Loucy (cell line): ENCODE results near the gene ANGPT4.

Experiments
- H2AFZ ChIP-seq: fragments of 200-600 bp; sonication (generic); 2 replicates; pipeline ENCODE4 v1.6.0; 2016; ENCODE audit warnings: antibody characterized with exemption, mild to moderate bottlenecking, low read length, moderate library complexity
- H3F3A ChIP-seq: fragments of 200-600 bp; 2 replicates; pipeline ENCODE4 v1.6.0; 2016; ENCODE audit warnings: antibody characterized with exemption, low read depth, mild to moderate bottlenecking
- H3K27me3 ChIP-seq: fragments of 200-600 bp; sonication (generic); 2 replicates; pipeline ENCODE4 v1.6.1; 2014; ENCODE audit warnings: low read length, mild to moderate bottlenecking; ENCODE audit not compliant: insufficient read depth, poor library complexity, severe bottlenecking
- H3K36me3 ChIP-seq: fragments of 200-600 bp; sonication (generic); 2 replicates; pipeline ENCODE4 v1.6.1; 2016; ENCODE audit warnings: low read length; ENCODE audit not compliant: insufficient read depth
- H3K4me1 ChIP-seq: fragments of 200-600 bp; sonication (generic); 2 replicates; pipeline ENCODE4 v1.5.1; 2014; ENCODE audit warnings: low read length, mild to moderate bottlenecking; ENCODE audit not compliant: insufficient read depth, poor library complexity, severe bottlenecking
- H3K4me2 ChIP-seq: fragments of 200-600 bp; sonication (generic); 2 replicates; pipeline ENCODE4 v1.6.0; 2014; ENCODE audit warnings: antibody characterized with exemption, low read length, low read depth, mild to moderate bottlenecking; ENCODE audit not compliant: poor library complexity, severe bottlenecking
- H3K4me3 ChIP-seq: fragments of 200-600 bp; sonication (generic); 2 replicates; pipeline ENCODE4 v1.5.1; 2014; ENCODE audit warnings: low read length, mild to moderate bottlenecking, mixed read lengths; ENCODE audit not compliant: poor library complexity, severe bottlenecking
- H3K79me2 ChIP-seq: fragments of 200-600 bp; sonication (generic); 2 replicates; pipeline ENCODE4 v1.6.1; 2014; ENCODE audit warnings: low read length; ENCODE audit not compliant: insufficient read depth
- H3K9ac ChIP-seq: fragments of 200-600 bp; sonication (generic); 2 replicates; pipeline ENCODE4 v1.6.0; 2014; ENCODE audit warnings: mild to moderate bottlenecking, low read depth, low read length, moderate library complexity; ENCODE audit not compliant: poor library complexity, severe bottlenecking
- H3K9me2 ChIP-seq: fragments of 200-600 bp; sonication (generic); replicated peaks from 2 replicates; pipeline ENCODE4 v1.6.1; 2016; ENCODE audit warnings: low read depth, low read length, mixed read lengths
- H3K9me3 ChIP-seq: fragments of 200-600 bp; sonication (generic); 2 replicates; pipeline ENCODE4 v1.6.1; 2014; ENCODE audit warnings: mild to moderate bottlenecking, antibody characterized with exemption, low read length, low read depth; ENCODE audit not compliant: insufficient read depth
- H4K20me1 ChIP-seq: fragments of 200-600 bp; sonication (generic); 2 replicates; pipeline ENCODE4 v1.6.0; 2014; ENCODE audit warnings: antibody characterized with exemption, low read length, mild to moderate bottlenecking; ENCODE audit not compliant: insufficient read depth, poor library complexity, severe bottlenecking
- EZH2phosphoT487 ChIP-seq: fragments of 200-600 bp; IDR thresholded peaks from 2 replicates; pipeline ENCODE4 v1.6.1; 2018; ENCODE audit warnings: antibody characterized with exemption, mild to moderate bottlenecking, moderate library complexity, borderline replicate concordance
- TF ChIP-seq, protein P1 (sequence below): fragments of 200-600 bp; sonication (generic); conservative IDR thresholded peaks from 2 replicates; pipeline ENCODE4 v1.5.1; 2014; ENCODE audit warnings: mild to moderate bottlenecking, antibody characterized with exemption, low read length

The ANGPT4 gene

DNA sequence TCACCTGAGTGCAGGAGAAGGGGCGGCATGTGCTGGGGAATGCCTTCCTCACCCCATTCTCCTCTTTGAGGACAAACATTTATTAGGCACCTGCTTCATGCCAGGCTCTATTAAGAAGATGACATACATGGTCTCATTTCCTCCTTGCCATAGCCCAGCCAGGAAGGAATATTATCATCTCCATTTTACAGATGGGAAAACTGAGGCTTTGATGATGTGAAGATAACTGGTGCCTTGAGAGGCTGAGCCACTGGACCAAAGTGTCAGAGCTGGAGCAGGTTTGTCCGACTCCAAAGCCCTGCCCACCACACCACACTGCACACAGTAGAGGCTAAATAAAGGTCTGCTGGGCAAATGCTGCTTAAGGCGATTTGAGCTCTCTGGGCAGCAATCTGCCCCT lies 45.4 kb downstream of the ANGPT4 start:
- no peaks in the 10 kb centered on the region for H3F3A ChIP-seq
- no peak overlapping the region for H3K9ac ChIP-seq
- H3K4me3 ChIP-seq, result no peak overlapping the region
- H3K27me3 ChIP-seq, result no peaks in the 10 kb centered on the region
- H4K20me1 ChIP-seq, result no peaks in the 10 kb centered on the region
- TF ChIP-seq EZH2phosphoT487, result no peak
- TF ChIP-seq, protein P1, sequence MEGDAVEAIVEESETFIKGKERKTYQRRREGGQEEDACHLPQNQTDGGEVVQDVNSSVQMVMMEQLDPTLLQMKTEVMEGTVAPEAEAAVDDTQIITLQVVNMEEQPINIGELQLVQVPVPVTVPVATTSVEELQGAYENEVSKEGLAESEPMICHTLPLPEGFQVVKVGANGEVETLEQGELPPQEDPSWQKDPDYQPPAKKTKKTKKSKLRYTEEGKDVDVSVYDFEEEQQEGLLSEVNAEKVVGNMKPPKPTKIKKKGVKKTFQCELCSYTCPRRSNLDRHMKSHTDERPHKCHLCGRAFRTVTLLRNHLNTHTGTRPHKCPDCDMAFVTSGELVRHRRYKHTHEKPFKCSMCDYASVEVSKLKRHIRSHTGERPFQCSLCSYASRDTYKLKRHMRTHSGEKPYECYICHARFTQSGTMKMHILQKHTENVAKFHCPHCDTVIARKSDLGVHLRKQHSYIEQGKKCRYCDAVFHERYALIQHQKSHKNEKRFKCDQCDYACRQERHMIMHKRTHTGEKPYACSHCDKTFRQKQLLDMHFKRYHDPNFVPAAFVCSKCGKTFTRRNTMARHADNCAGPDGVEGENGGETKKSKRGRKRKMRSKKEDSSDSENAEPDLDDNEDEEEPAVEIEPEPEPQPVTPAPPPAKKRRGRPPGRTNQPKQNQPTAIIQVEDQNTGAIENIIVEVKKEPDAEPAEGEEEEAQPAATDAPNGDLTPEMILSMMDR, result no peak
- H3K9me2 ChIP-seq, result no peaks in the 10 kb centered on the region
- no peak overlapping the region for H3K4me2 ChIP-seq
- no peaks in the 10 kb centered on the region for H3K79me2 ChIP-seq
- H3K9me3 ChIP-seq, result no peaks in the 10 kb centered on the region
- H3K36me3 ChIP-seq, result no peaks in the 10 kb centered on the region
- H2AFZ ChIP-seq, result no peak overlapping the region
- no peaks in the 10 kb centered on the region for H3K4me1 ChIP-seq

DNA sequence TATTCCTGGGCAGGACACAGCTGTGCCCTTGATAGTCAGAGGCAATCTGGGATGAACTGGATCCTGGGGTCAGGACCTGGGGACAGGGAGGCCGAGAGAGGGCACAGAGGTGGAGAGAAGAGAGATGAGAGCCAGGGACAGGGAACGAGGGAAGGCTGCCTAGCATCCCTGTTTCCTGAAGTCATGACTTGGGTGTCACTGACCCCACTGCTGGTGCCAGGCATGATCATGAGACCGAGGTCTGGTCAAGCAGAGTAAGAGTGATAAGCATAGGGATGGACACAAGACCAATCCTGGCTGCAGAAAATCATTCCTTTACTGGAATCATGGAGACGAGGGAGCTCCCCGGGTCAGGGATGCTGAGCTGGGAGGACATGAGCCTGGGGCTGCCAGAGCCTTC lies 46.5 kb downstream of the ANGPT4 start:
- Histone ChIP-seq H3K9me2 (no peaks in the 10 kb centered on the region), H3K4me3 (no peak overlapping the region), H3K4me1 (no peaks in the 10 kb centered on the region), H3K27me3 (no peaks in the 10 kb centered on the region), H3K4me2 (no peak overlapping the region), H4K20me1 (no peaks in the 10 kb centered on the region), H3K79me2 (no peaks in the 10 kb centered on the region), H2AFZ (no peak overlapping the region), H3F3A (no peaks in the 10 kb centered on the region), H3K9me3 (no peaks in the 10 kb centered on the region), H3K9ac (no peak overlapping the region), H3K36me3 (no peaks in the 10 kb centered on the region)
- TF ChIP-seq EZH2phosphoT487, result no peak
- TF ChIP-seq, protein P1, result no peak

DNA sequence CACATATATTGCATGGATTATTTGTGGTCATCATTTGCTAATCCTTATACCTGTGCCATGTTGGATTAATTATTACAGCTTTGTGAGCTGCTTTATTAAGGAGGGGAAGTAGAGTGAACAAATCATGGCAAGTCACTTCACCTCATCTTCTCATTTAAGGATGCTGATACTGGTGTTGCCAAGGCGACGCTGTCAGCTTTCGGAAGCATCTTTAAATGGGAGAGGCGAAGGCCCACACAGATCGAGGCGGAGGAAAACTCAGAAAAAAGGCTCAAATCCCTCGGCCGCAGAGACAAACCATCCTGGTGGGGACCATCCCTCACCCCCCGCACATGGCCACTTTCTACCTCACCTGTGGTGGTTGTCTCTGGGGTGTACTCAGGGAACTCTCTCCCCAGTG lies 47.9 kb downstream of the ANGPT4 start:
- Histone ChIP-seq H4K20me1 (no peaks in the 10 kb centered on the region), H2AFZ (no peak overlapping the region), H3K4me1 (peaks cover 3% of the 10 kb centered on the region), H3K4me3 (no peak overlapping the region), H3F3A (no peaks in the 10 kb centered on the region), H3K4me2 (no peak overlapping the region), H3K9me2 (no peaks in the 10 kb centered on the region), H3K79me2 (no peaks in the 10 kb centered on the region), H3K36me3 (no peaks in the 10 kb centered on the region), H3K9me3 (no peaks in the 10 kb centered on the region), H3K27me3 (no peaks in the 10 kb centered on the region), H3K9ac (no peak overlapping the region)
- no peak for TF ChIP-seq EZH2phosphoT487
- TF ChIP-seq, protein P1, result no peak
